HepG2 (cell line): ENCODE data around the gene IPO13. TPM values are rescaled to one million over a fixed set of nuclear protein-coding genes. Genes with fewer than 3 reads are reported as not detected.

ENCODE experiments used
- ATAC-seq: fragments of 200-7000 bp; cut with Tn5 transposase; 3 replicates; pipeline ENCODE4 v1.9.1; 2020; ENCODE audit warnings: mild to moderate bottlenecking, moderate library complexity
- BruUV-seq: library from RNA; stranded (reverse); fragments of 400-500 nt; replicated peaks from 2 replicates; lab custom pipeline; 2021; lab: Mats Ljungman, UMichigan
- CTCF ChIA-PET: fragments of 300-600 bp; formaldehyde crosslinking; extraction: SDS; loops from one replicate; lab custom pipeline; 2021; ENCODE audit warnings: low total read pairs, inconsistent platforms, low intra/inter-chr PET ratio; lab: Yijun Ruan, JAX
- POLR2A ChIA-PET: fragments of 350-600 bp; sonication (Branson Sonifier 250); formaldehyde crosslinking; loops from one replicate; lab custom pipeline; 2020; ENCODE audit warnings: antibody characterized with exemption, inconsistent platforms; lab: Yijun Ruan, JAX
- DNase-seq: peaks from one replicate; pipeline ENCODE4 v3.0.0-alpha.2; 2015; ENCODE audit warnings: low spot score
- FAIRE-seq: peaks from 3 replicates; lab custom pipeline; 2011; peaks lifted over from hg19 to GRCh38; lab: Jason Lieb, UNC
- H2AFZ ChIP-seq: one replicate; pipeline ENCODE4 v1.6.1; 2011; ENCODE audit warnings: low read length, inconsistent platforms
- H3K27ac ChIP-seq: fragments of 300-600 bp; 3 replicates; pipeline ENCODE4 v1.8.0; 2011; ENCODE audit warnings: mixed run types, mild to moderate bottlenecking, mixed read lengths, low read length, inconsistent platforms; ENCODE audit not compliant: insufficient read depth; ENCODE audit errors: extremely low read length
- H3K27me3 ChIP-seq, 2 experiments: fragments of 200-600 bp in 1 of 2; 2 replicates in 1 of 2; 3 replicates in 1 of 2; pipeline versions ENCODE4 v1.6.0 to v1.8.0; 2011; ENCODE audit warnings: low read length in 2 of 2, mild to moderate bottlenecking in 2 of 2, moderate library complexity in 2 of 2, inconsistent platforms in 1 of 2; ENCODE audit not compliant: insufficient read depth in 2 of 2, control insufficient read depth in 1 of 2
- H3K36me3 ChIP-seq, 2 experiments: fragments of 200-600 bp in 1 of 2; replicated peaks in 1 of 2; 2 replicates in 1 of 2; 3 replicates in 1 of 2; pipeline versions ENCODE4 v1.5.1 to v1.8.0; 2011; ENCODE audit warnings: low read length in 2 of 2, inconsistent platforms in 1 of 2; ENCODE audit not compliant: insufficient read depth in 2 of 2, control insufficient read depth in 1 of 2
- H3K4me1 ChIP-seq: 2 replicates; pipeline ENCODE4 v1.5.1; 2012; ENCODE audit warnings: low read length, inconsistent platforms; ENCODE audit not compliant: insufficient read depth
- H3K4me2 ChIP-seq: 2 replicates; pipeline ENCODE4 v1.6.0; 2011; ENCODE audit warnings: low read depth, low read length, inconsistent platforms
- H3K4me3 ChIP-seq, 3 experiments: fragments of 200-600 bp in 1 of 3; sonication (generic), shearing (Covaris generic) in 1 of 3; replicated peaks in 1 of 3; 2 replicates each; pipeline ENCODE4 v1.5.1; 2011 to 2016; ENCODE audit warnings: low read length in 3 of 3, inconsistent platforms in 2 of 3, low read depth in 2 of 3, mild to moderate bottlenecking in 2 of 3, control low read depth in 1 of 3, mixed read lengths in 1 of 3; ENCODE audit not compliant: insufficient read depth in 1 of 3
- H3K79me2 ChIP-seq: one replicate; pipeline ENCODE4 v1.6.1; 2011; ENCODE audit warnings: low read length, inconsistent platforms; ENCODE audit not compliant: insufficient read depth
- H3K9ac ChIP-seq: 2 replicates; pipeline ENCODE4 v1.6.0; 2011; ENCODE audit warnings: mild to moderate bottlenecking, low read depth, low read length, inconsistent platforms; ENCODE audit not compliant: insufficient read depth
- H3K9me3 ChIP-seq: 2 replicates; pipeline ENCODE4 v1.5.1; 2012; ENCODE audit warnings: mild to moderate bottlenecking, low read length
- H4K20me1 ChIP-seq: 2 replicates; pipeline ENCODE4 v1.6.0; 2011; ENCODE audit warnings: inconsistent platforms, mild to moderate bottlenecking, low read length, moderate library complexity; ENCODE audit not compliant: insufficient read depth
- CCAR2 ChIP-seq: fragments of 200-400 bp; formaldehyde crosslinking; optimal IDR thresholded peaks from 2 replicates; pipeline ENCODE3; 2018; ENCODE audit warnings: low read depth, mild to moderate bottlenecking, low read length, moderate library complexity
- E2F1 ChIP-seq: sonication (generic); formaldehyde crosslinking; IDR thresholded peaks from 2 replicates; pipeline ENCODE4 v1.5.0; 2020; ENCODE audit warnings: missing genetic modification reagents
- FOXA3 ChIP-seq: IDR thresholded peaks from 2 replicates; pipeline ENCODE4 v1.6.1; 2016; ENCODE audit warnings: missing genetic modification reagents, missing compliant biosample characterization
- HMG20A ChIP-seq: IDR thresholded peaks from 2 replicates; pipeline ENCODE4 v1.6.1; 2016; ENCODE audit warnings: borderline replicate concordance
- KLF13 ChIP-seq: sonication (generic); formaldehyde crosslinking; IDR thresholded peaks from 2 replicates; pipeline ENCODE4 v1.4.0; 2020; ENCODE audit warnings: mild to moderate bottlenecking, missing genetic modification reagents
- NONO ChIP-seq, 2 experiments: fragments of 450-650 bp in 1 of 2; sonication (generic) in 1 of 2; formaldehyde crosslinking in 1 of 2; IDR thresholded peaks in 1 of 2; conservative IDR thresholded peaks in 1 of 2; 2 replicates each; pipeline versions ENCODE4 v1.6.1 to v1.8.0; 2017 to 2022; ENCODE audit warnings: mild to moderate bottlenecking in 1 of 2, missing genetic modification reagents in 1 of 2, moderate library complexity in 1 of 2
- PHB2 ChIP-seq: fragments of 450-650 bp; IDR thresholded peaks from 2 replicates; pipeline ENCODE4 v1.6.1; 2018; ENCODE audit not compliant: partially characterized antibody
- STAG1 ChIP-seq: sonication (generic); formaldehyde crosslinking; IDR thresholded peaks from 2 replicates; pipeline ENCODE4 v1.4.0; 2020; ENCODE audit warnings: missing genetic modification reagents
- TCF7L2 ChIP-seq: IDR thresholded peaks from 2 replicates; pipeline ENCODE4 v1.6.1; 2011; ENCODE audit warnings: mild to moderate bottlenecking, low read depth, low read length, moderate library complexity
- ZBTB10 ChIP-seq: sonication (generic); formaldehyde crosslinking; IDR thresholded peaks from 2 replicates; pipeline ENCODE4 v1.4.0; 2020; ENCODE audit warnings: missing genetic modification reagents, borderline replicate concordance
- ZBTB33 ChIP-seq: sonication (generic); formaldehyde crosslinking; IDR thresholded peaks from 2 replicates; pipeline ENCODE4 v1.4.0; 2020; ENCODE audit warnings: missing genetic modification reagents
- ZBTB46 ChIP-seq: sonication (generic); formaldehyde crosslinking; IDR thresholded peaks from 2 replicates; pipeline ENCODE4 v1.4.0; 2020; ENCODE audit warnings: mild to moderate bottlenecking, missing genetic modification reagents, borderline replicate concordance
- ZFAT ChIP-seq: sonication (generic); formaldehyde crosslinking; conservative IDR thresholded peaks from 2 replicates; pipeline ENCODE4 v1.8.1; 2023; ENCODE audit warnings: missing genetic modification reagents, inconsistent platforms
- ZKSCAN5 ChIP-seq: sonication (generic); formaldehyde crosslinking; IDR thresholded peaks from 2 replicates; pipeline ENCODE4 v1.5.1; 2020; ENCODE audit warnings: mild to moderate bottlenecking, missing genetic modification reagents
- ZMYM3 ChIP-seq: sonication (generic); formaldehyde crosslinking; IDR thresholded peaks from 2 replicates; pipeline ENCODE4 v1.5.1; 2020; ENCODE audit warnings: mild to moderate bottlenecking, missing genetic modification reagents
- ZNF350 ChIP-seq: sonication (generic); formaldehyde crosslinking; IDR thresholded peaks from 2 replicates; pipeline ENCODE4 v1.4.0; 2020; ENCODE audit warnings: mild to moderate bottlenecking, low read depth, missing genetic modification reagents, borderline replicate concordance
- WGBS: methylation state at CpG from one replicate; pipeline ENCODE4 v1.1.6; 2017; ENCODE audit warnings: low lambda C conversion rate; 5-methylcytosine and 5-hydroxymethylcytosine counted together
- in situ Hi-C: cut with HindIII; loops from 2 replicates; pipeline ENCODE4 v1.10.0; 2017; ENCODE audit warnings: low pct_unique_long_range_greater_than_20kb; ENCODE audit not compliant: extremely low pct_ligation_motif_present
- intact Hi-C: fragments of 100-400 bp; cut with micrococcal nuclease; formaldehyde crosslinking; loops from one replicate; pipeline ENCODE4 v1.10.0; 2022; ENCODE audit not compliant: unreplicated experiment
- polyA plus RNA-seq, 8 experiments: library from polyadenylated mRNA; depleted of rRNA in 3 of 8; stranded (reverse) in 7 of 8; unstranded in 1 of 8; fragments of >200 nt; fragmentation: Illumina TruSeq in 4 of 8; extraction: Trizol in 4 of 8; gene quantifications; 2 replicates each; pipeline versions ENCODE4 v1.2.1 to v1.2.3, GENCODE V29; 2011 to 2016; ENCODE audit warnings: low read depth in 4 of 8, missing spikeins in 1 of 8, mixed read lengths in 1 of 8; ENCODE audit not compliant: insufficient read depth in 1 of 8
- total RNA-seq, 5 experiments: library from RNA; depleted of rRNA; stranded (reverse); fragments of >200 nt; fragmentation: Illumina TruSeq; extraction: Trizol; gene quantifications; 2 replicates each; pipeline ENCODE4 v1.2.3, GENCODE V29; 2016; ENCODE audit warnings: low read depth in 1 of 5

The IPO13 gene
- total and polyA plus RNA-seq, 2 of the 13 experiments (the other 11 are each of a cell fraction or from before 2014, with no cell fraction given): 12.9 to 15.6 TPM

- TF ChIP-seq ZBTB46: no peak
- no peak for TF ChIP-seq E2F1 (CRISPR knock-in tag)
- no peak for TF ChIP-seq HMG20A
- TF ChIP-seq ZFAT (CRISPR knock-in tag): no peak
- no peak for TF ChIP-seq ZKSCAN5 (CRISPR knock-in tag)
- peak; percentile 37; the same call in 1 of the 2 replicates for TF ChIP-seq ZBTB33
- TF ChIP-seq, all 625 proteins: peak for 2
Observed at GRCh38 chr1:43984855-43985254, 38.1 kb downstream of the IPO13 start (continued).

GRCh38 chr1:43985984-43986595 lies 39.3 kb downstream of the IPO13 start:
- BruUV-seq: no TSS peak
- Histone ChIP-seq H3K79me2 (peaks cover 16% of the 10 kb centered on the region), H3K27me3 (no peaks in the 10 kb centered on the region), H2AFZ (no peak overlapping the region), H3K9ac (no peak overlapping the region), H3K27ac (peak overlapping the region; percentile 62), H3K4me1 (peaks cover 67% of the 10 kb centered on the region), H4K20me1 (no peaks in the 10 kb centered on the region), H3K9me3 (no peaks in the 10 kb centered on the region), H3K36me3 (peaks cover 17 to 35% of the 10 kb centered on the region in 2 experiments; a peak in 4 of 5 replicates), H3K4me2 (no peak overlapping the region), H3K4me3 (no peak overlapping the region)
- intact Hi-C loops (no loop called here), in situ Hi-C loops (no loop called here)
- WGBS: 76% methylated on average over 4 of the region's 4 CpGs
- DNase-seq (no peak), FAIRE-seq (no peak), ATAC-seq (no peak)
- POLR2A ChIA-PET: interaction anchor here (2.3 to 4.3 kb wide), 3 partner anchors 8 to 39 kb away, joined by 8 to 32 read pairs (median 20); partner anchors contain the start of genes ATP6V0B, B4GALT2 and IPO13
- CTCF ChIA-PET: no interaction called here
- TF ChIP-seq CCAR2 (no peak), NONO (IDR thresholded peaks at IDR 0.05) (no peak), NONO (CRISPR knock-in tag; conservative IDR thresholded peaks at IDR 0.05) (no peak), ZBTB10 (CRISPR knock-in tag) (no peak), FOXA3 (peak; percentile 44; the same call in 1 of the 2 replicates), ZNF350 (CRISPR knock-in tag) (no peak), PHB2 (no peak), TCF7L2 (no peak), STAG1 (CRISPR knock-in tag) (no peak), ZMYM3 (CRISPR knock-in tag) (peak; percentile 62; the same call in 1 of the 2 replicates), KLF13 (CRISPR knock-in tag) (no peak)
